HepG2 (cell line): Measurements from ENCODE around the gene PLCG1. TPM values are rescaled to one million over a fixed set of nuclear protein-coding genes. Genes with fewer than 3 reads are reported as not detected.

Experiments
- ATAC-seq: fragments of 200-7000 bp; cut with Tn5 transposase; 3 replicates; pipeline ENCODE4 v1.9.1; 2020; ENCODE audit warnings: mild to moderate bottlenecking, moderate library complexity
- BruUV-seq: library from RNA; stranded (reverse); fragments of 400-500 nt; replicated peaks from 2 replicates; lab custom pipeline; 2021; lab: Mats Ljungman, UMichigan
- CTCF ChIA-PET: fragments of 300-600 bp; formaldehyde crosslinking; extraction: SDS; loops from one replicate; lab custom pipeline; 2021; ENCODE audit warnings: low total read pairs, inconsistent platforms, low intra/inter-chr PET ratio; lab: Yijun Ruan, JAX
- POLR2A ChIA-PET: fragments of 350-600 bp; sonication (Branson Sonifier 250); formaldehyde crosslinking; loops from one replicate; lab custom pipeline; 2020; ENCODE audit warnings: antibody characterized with exemption, inconsistent platforms; lab: Yijun Ruan, JAX
- DNase-seq: peaks from one replicate; pipeline ENCODE4 v3.0.0-alpha.2; 2015; ENCODE audit warnings: low spot score
- FAIRE-seq: peaks from 3 replicates; lab custom pipeline; 2011; peaks lifted over from hg19 to GRCh38; lab: Jason Lieb, UNC
- H2AFZ ChIP-seq: one replicate; pipeline ENCODE4 v1.6.1; 2011; ENCODE audit warnings: low read length, inconsistent platforms
- H3K27ac ChIP-seq: fragments of 300-600 bp; 3 replicates; pipeline ENCODE4 v1.8.0; 2011; ENCODE audit warnings: mixed run types, mild to moderate bottlenecking, mixed read lengths, low read length, inconsistent platforms; ENCODE audit not compliant: insufficient read depth; ENCODE audit errors: extremely low read length
- H3K27me3 ChIP-seq, 2 experiments: fragments of 200-600 bp in 1 of 2; 2 replicates in 1 of 2; 3 replicates in 1 of 2; pipeline versions ENCODE4 v1.6.0 to v1.8.0; 2011; ENCODE audit warnings: low read length in 2 of 2, mild to moderate bottlenecking in 2 of 2, moderate library complexity in 2 of 2, inconsistent platforms in 1 of 2; ENCODE audit not compliant: insufficient read depth in 2 of 2, control insufficient read depth in 1 of 2
- H3K36me3 ChIP-seq, 2 experiments: fragments of 200-600 bp in 1 of 2; replicated peaks in 1 of 2; 2 replicates in 1 of 2; 3 replicates in 1 of 2; pipeline versions ENCODE4 v1.5.1 to v1.8.0; 2011; ENCODE audit warnings: low read length in 2 of 2, inconsistent platforms in 1 of 2; ENCODE audit not compliant: insufficient read depth in 2 of 2, control insufficient read depth in 1 of 2
- H3K4me1 ChIP-seq: 2 replicates; pipeline ENCODE4 v1.5.1; 2012; ENCODE audit warnings: low read length, inconsistent platforms; ENCODE audit not compliant: insufficient read depth
- H3K4me2 ChIP-seq: 2 replicates; pipeline ENCODE4 v1.6.0; 2011; ENCODE audit warnings: low read depth, low read length, inconsistent platforms
- H3K4me3 ChIP-seq, 3 experiments: fragments of 200-600 bp in 1 of 3; sonication (generic), shearing (Covaris generic) in 1 of 3; replicated peaks in 1 of 3; 2 replicates each; pipeline ENCODE4 v1.5.1; 2011 to 2016; ENCODE audit warnings: low read length in 3 of 3, inconsistent platforms in 2 of 3, low read depth in 2 of 3, mild to moderate bottlenecking in 2 of 3, control low read depth in 1 of 3, mixed read lengths in 1 of 3; ENCODE audit not compliant: insufficient read depth in 1 of 3
- H3K79me2 ChIP-seq: one replicate; pipeline ENCODE4 v1.6.1; 2011; ENCODE audit warnings: low read length, inconsistent platforms; ENCODE audit not compliant: insufficient read depth
- H3K9ac ChIP-seq: 2 replicates; pipeline ENCODE4 v1.6.0; 2011; ENCODE audit warnings: mild to moderate bottlenecking, low read depth, low read length, inconsistent platforms; ENCODE audit not compliant: insufficient read depth
- H3K9me3 ChIP-seq: 2 replicates; pipeline ENCODE4 v1.5.1; 2012; ENCODE audit warnings: mild to moderate bottlenecking, low read length
- H4K20me1 ChIP-seq: 2 replicates; pipeline ENCODE4 v1.6.0; 2011; ENCODE audit warnings: inconsistent platforms, mild to moderate bottlenecking, low read length, moderate library complexity; ENCODE audit not compliant: insufficient read depth
- AKAP8 ChIP-seq: sonication (generic); formaldehyde crosslinking; IDR thresholded peaks from 2 replicates; pipeline ENCODE4 v1.5.1; 2020; ENCODE audit warnings: mild to moderate bottlenecking, missing genetic modification reagents
- ARID5B ChIP-seq: IDR thresholded peaks from 2 replicates; pipeline ENCODE4 v1.4.0; 2020; ENCODE audit warnings: mild to moderate bottlenecking, missing genetic modification reagents
- ZFX ChIP-seq: sonication (generic); formaldehyde crosslinking; IDR thresholded peaks from 2 replicates; pipeline ENCODE4 v1.4.0; 2020; ENCODE audit warnings: mild to moderate bottlenecking, low read depth, missing genetic modification reagents, moderate library complexity
- ZFY ChIP-seq: sonication (generic); formaldehyde crosslinking; IDR thresholded peaks from 2 replicates; pipeline ENCODE4 v1.4.0; 2020; ENCODE audit warnings: missing genetic modification reagents
- ZNF296 ChIP-seq: sonication (generic); formaldehyde crosslinking; conservative IDR thresholded peaks from 2 replicates; pipeline ENCODE4 v1.5.0; 2020; ENCODE audit warnings: mild to moderate bottlenecking, missing genetic modification reagents
- ZNF383 ChIP-seq: sonication (generic); formaldehyde crosslinking; IDR thresholded peaks from 2 replicates; pipeline ENCODE4 v1.4.0; 2020; ENCODE audit warnings: missing genetic modification reagents, mild to moderate bottlenecking, borderline replicate concordance
- WGBS: methylation state at CpG from one replicate; pipeline ENCODE4 v1.1.6; 2017; ENCODE audit warnings: low lambda C conversion rate; 5-methylcytosine and 5-hydroxymethylcytosine counted together
- in situ Hi-C: cut with HindIII; loops from 2 replicates; pipeline ENCODE4 v1.10.0; 2017; ENCODE audit warnings: low pct_unique_long_range_greater_than_20kb; ENCODE audit not compliant: extremely low pct_ligation_motif_present
- intact Hi-C: fragments of 100-400 bp; cut with micrococcal nuclease; formaldehyde crosslinking; loops from one replicate; pipeline ENCODE4 v1.10.0; 2022; ENCODE audit not compliant: unreplicated experiment
- polyA plus RNA-seq, 8 experiments: library from polyadenylated mRNA; depleted of rRNA in 3 of 8; stranded (reverse) in 7 of 8; unstranded in 1 of 8; fragments of >200 nt; fragmentation: Illumina TruSeq in 4 of 8; extraction: Trizol in 4 of 8; gene quantifications; 2 replicates each; pipeline versions ENCODE4 v1.2.1 to v1.2.3, GENCODE V29; 2011 to 2016; ENCODE audit warnings: low read depth in 4 of 8, missing spikeins in 1 of 8, mixed read lengths in 1 of 8; ENCODE audit not compliant: insufficient read depth in 1 of 8
- total RNA-seq, 5 experiments: library from RNA; depleted of rRNA; stranded (reverse); fragments of >200 nt; fragmentation: Illumina TruSeq; extraction: Trizol; gene quantifications; 2 replicates each; pipeline ENCODE4 v1.2.3, GENCODE V29; 2016; ENCODE audit warnings: low read depth in 1 of 5
- TF ChIP-seq, protein P1 (sequence below): sonication (generic); formaldehyde crosslinking; IDR thresholded peaks from 2 replicates; pipeline ENCODE4 v1.5.0; 2020; ENCODE audit warnings: mild to moderate bottlenecking, missing genetic modification reagents
- TF ChIP-seq, protein P2 (sequence below): sonication (generic); formaldehyde crosslinking; IDR thresholded peaks from 2 replicates; pipeline ENCODE4 v1.5.0; 2020; ENCODE audit warnings: missing genetic modification reagents, mild to moderate bottlenecking, borderline replicate concordance
- TF ChIP-seq, protein P3 (sequence below): sonication (generic); formaldehyde crosslinking; IDR thresholded peaks from 2 replicates; pipeline ENCODE4 v1.8.1; 2023; ENCODE audit warnings: mild to moderate bottlenecking, missing genetic modification reagents, borderline replicate concordance
- TF ChIP-seq, protein P4 (sequence below): sonication (generic); formaldehyde crosslinking; IDR thresholded peaks from 2 replicates; pipeline ENCODE4 v1.8.1; 2023; ENCODE audit warnings: missing genetic modification reagents, mild to moderate bottlenecking, borderline replicate concordance

Gene PLCG1
- total and polyA plus RNA-seq, 2 of the 13 experiments (the other 11 are each of a cell fraction or from before 2014, with no cell fraction given): 85.3 to 158 TPM

DNA sequence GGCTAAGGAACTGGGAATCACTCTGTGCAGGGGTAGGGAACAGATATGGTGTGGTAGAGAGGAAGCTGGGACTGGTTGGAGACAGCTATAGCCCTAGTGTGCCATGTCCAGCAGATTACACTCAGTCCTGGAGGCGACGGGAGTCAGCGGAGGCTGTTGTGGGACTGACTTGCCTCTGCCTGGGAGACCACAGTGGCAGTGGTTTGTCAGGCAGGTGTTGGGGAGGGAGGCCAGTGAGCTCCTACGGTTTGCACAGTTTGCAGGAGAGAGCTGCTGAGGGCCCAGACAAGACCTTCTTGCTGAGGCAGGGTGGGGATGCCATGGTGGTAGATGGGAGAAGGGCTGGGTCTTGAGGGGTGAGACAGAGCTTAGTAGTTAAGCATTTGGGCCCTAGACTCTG is 4.9 kb downstream of the PLCG1 start (continued):
- TF ChIP-seq ZFY (no peak), ZFX (CRISPR knock-in tag) (no peak)

- H3K27me3 ChIP-seq: no peaks in the 10 kb centered on the region
- H3K79me2 ChIP-seq: peaks cover 98% of the 10 kb centered on the region
- TF ChIP-seq ZNF296 (CRISPR knock-in tag): no peak
- no peak for TF ChIP-seq ZNF383
- TF ChIP-seq, protein P1, sequence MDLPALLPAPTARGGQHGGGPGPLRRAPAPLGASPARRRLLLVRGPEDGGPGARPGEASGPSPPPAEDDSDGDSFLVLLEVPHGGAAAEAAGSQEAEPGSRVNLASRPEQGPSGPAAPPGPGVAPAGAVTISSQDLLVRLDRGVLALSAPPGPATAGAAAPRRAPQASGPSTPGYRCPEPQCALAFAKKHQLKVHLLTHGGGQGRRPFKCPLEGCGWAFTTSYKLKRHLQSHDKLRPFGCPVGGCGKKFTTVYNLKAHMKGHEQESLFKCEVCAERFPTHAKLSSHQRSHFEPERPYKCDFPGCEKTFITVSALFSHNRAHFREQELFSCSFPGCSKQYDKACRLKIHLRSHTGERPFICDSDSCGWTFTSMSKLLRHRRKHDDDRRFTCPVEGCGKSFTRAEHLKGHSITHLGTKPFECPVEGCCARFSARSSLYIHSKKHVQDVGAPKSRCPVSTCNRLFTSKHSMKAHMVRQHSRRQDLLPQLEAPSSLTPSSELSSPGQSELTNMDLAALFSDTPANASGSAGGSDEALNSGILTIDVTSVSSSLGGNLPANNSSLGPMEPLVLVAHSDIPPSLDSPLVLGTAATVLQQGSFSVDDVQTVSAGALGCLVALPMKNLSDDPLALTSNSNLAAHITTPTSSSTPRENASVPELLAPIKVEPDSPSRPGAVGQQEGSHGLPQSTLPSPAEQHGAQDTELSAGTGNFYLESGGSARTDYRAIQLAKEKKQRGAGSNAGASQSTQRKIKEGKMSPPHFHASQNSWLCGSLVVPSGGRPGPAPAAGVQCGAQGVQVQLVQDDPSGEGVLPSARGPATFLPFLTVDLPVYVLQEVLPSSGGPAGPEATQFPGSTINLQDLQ (CRISPR knock-in tag): no peak
- TF ChIP-seq ARID5B (CRISPR knock-in tag): no peak
- TF ChIP-seq, protein P2, sequence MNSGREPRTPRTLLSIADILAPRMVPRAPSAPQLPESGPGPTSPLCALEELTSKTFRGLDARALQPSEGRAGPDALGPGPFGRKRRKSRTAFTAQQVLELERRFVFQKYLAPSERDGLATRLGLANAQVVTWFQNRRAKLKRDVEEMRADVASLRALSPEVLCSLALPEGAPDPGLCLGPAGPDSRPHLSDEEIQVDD (CRISPR knock-in tag): no peak
- TF ChIP-seq AKAP8 (CRISPR knock-in tag): 0 out of 2 replicates have a peak, but pooled peaks have one; percentile 61
- TF ChIP-seq, protein P3, sequence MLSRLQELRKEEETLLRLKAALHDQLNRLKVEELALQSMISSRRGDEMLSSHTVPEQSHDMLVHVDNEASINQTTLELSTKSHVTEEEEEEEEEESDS (CRISPR knock-in tag): no peak
- TF ChIP-seq, protein P4, sequence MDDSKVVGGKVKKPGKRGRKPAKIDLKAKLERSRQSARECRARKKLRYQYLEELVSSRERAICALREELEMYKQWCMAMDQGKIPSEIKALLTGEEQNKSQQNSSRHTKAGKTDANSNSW (CRISPR knock-in tag): no peak
- TF ChIP-seq, all 625 proteins: peak for 1
- DNase-seq: no peak
- H3K4me3 ChIP-seq: no peak overlapping the region
- no peak overlapping the region for H3K27ac ChIP-seq
- H3K36me3 ChIP-seq: peaks cover 9 to 21% of the 10 kb centered on the region in 2 experiments
- peak; percentile 23 for FAIRE-seq
- H3K4me1 ChIP-seq: peaks cover 66% of the 10 kb centered on the region
- H3K9ac ChIP-seq: no peak overlapping the region
- H2AFZ ChIP-seq: no peak overlapping the region
- H3K9me3 ChIP-seq: no peaks in the 10 kb centered on the region
- WGBS: 98% methylated on average over 5 of the region's 5 CpGs
- BruUV-seq: no TSS peak
- ATAC-seq: no peak
- ChIA-PET POLR2A (interaction anchor here (1.7 kb wide), 1 partner anchor 198 kb away, joined by 6 read pairs; the partner anchor contains the start of gene LPIN3), CTCF (no interaction called here)
- peaks cover 26% of the 10 kb centered on the region for H4K20me1 ChIP-seq
- no peak overlapping the region for H3K4me2 ChIP-seq
- intact Hi-C loops: no loop called here
- in situ Hi-C loops: no loop called here
Observed at GRCh38 chr20:41142919-41143318, 5.6 kb downstream of the PLCG1 start.
